IPS DF 4.7 (cell line): ENCODE results near the gene SELENON.

Source experiments
- DNase-seq: peaks from one replicate; pipeline ENCODE4 v3.0.0-alpha.2; 2013; ENCODE audit warnings: low spot score; ENCODE audit errors: extremely low read depth

SELENON gene, protein sequence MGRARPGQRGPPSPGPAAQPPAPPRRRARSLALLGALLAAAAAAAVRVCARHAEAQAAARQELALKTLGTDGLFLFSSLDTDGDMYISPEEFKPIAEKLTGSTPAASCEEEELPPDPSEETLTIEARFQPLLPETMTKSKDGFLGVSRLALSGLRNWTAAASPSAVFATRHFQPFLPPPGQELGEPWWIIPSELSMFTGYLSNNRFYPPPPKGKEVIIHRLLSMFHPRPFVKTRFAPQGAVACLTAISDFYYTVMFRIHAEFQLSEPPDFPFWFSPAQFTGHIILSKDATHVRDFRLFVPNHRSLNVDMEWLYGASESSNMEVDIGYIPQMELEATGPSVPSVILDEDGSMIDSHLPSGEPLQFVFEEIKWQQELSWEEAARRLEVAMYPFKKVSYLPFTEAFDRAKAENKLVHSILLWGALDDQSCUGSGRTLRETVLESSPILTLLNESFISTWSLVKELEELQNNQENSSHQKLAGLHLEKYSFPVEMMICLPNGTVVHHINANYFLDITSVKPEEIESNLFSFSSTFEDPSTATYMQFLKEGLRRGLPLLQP

GRCh38 chr1:25799935-25800702 is at the start of gene SELENON:
SELENON (plus strand) TSS chr1:25800193; CDS start chr1:25800231, 38 bp downstream.
- no peak for DNase-seq

DNA sequence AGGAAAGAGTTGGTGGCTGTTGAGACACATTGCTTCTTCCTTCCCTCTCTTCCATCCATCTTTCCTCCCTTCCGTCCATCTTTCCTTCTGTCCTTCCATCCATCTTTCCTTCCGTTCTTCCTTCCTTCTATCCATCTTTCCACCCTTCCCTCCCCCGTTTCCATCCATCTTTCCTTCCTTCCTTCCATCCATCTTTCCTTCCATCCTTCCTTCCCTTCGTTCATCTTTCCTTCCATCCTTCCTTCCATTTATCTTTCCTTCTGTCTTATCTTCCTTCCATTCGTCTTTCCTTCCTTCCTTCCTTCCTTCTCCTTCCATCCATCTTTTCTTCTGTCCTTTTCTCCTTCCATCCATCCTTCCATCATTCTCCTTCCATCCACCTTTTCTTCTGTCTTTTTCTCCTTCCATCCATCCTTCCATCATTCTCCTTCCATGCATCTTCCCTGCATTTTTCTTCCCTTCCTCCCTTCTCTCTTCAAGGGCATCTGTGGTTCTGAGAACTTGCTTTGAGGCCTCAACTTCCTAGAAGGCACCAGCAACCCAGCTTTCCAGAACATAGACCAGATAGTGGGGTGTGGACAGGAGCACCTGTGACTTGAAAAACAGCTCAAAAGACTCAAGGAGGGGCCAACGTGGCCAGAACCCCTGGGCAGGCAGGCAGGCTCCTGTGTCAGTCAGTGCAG is 48.9 kb upstream of the SELENON start:
- no peak for DNase-seq

- DNase-seq, result no peak
Measured at GRCh38 chr1:25754470-25755181, 45.4 kb upstream of the SELENON start.

GRCh38 chr1:25755475-25756125 is 44.4 kb upstream of the SELENON start:
- DNase-seq, result no peak

DNA sequence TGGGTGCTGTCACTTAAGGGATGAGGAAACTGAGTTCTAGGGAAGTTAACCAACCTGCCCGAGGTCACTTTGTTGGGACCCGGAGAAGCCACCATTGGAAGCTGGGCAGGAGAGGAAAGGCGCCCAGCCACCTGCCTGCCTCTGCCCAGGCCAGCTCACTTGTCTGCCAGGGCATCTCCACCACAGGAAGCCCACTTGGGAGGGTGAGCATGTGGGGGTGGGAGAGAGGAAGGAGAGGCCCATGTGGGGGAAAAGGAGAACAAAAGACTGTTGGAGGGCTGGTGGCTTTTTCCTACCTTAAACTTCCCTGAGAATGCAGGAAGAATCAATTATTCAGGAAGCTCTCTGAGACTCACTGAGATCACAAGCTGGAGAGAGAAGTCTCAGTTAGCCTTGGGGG is 43.8 kb upstream of the SELENON start:
- DNase-seq, result no peak

DNA sequence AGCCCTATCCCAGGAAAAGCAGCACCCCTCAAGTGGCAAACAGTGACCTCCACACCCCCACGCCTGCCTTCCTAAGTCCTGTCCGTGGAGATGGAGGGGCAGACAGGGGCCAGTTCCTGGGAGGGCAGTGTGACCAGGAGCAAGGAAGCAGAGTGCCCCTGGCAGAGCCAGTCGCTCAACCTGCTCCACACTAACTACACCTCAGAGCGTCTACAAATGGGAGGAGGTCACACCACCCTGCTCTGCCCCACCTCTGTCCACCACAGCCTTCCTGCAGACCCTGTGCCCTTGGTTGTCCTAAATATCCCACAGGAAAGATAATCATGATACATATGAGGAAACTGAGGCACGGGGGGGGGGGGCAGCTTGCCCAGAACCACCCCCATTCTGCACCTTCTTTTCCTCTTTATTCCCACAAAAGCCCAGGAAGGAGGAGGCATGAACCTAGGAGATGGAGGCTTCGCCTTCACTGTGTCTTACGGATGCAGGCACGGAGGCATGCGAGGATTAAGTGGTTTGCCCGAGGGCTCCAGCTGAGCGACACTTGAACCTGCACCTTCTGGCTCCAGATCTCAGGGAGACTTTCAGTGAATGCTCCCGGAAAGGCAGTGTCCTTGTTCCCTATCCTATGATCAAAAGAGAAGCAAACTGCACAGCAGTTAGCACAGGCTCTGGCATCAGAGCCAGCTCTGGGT is 42.7 kb upstream of the SELENON start:
- no peak for DNase-seq

DNA sequence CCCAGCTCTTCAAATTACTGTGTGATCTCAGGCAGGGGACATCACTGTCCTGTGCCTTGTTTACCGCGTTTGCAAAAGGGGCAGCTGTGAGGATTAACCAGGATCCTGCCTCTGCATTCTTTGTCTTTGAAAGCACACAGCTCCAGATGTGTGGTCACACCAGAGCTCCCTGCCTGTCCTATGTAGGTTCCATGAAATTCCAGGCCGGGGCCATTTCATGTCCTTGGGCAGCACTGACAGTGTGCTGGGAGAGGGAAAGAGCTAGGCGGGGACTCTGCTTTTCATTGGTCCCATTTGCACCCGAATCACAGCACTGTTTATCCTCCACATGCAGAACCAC is 42.2 kb upstream of the SELENON start:
- DNase-seq, result no peak

GRCh38 chr1:25758466-25759070 is 41.4 kb upstream of the SELENON start:
- DNase-seq, result no peak

DNA sequence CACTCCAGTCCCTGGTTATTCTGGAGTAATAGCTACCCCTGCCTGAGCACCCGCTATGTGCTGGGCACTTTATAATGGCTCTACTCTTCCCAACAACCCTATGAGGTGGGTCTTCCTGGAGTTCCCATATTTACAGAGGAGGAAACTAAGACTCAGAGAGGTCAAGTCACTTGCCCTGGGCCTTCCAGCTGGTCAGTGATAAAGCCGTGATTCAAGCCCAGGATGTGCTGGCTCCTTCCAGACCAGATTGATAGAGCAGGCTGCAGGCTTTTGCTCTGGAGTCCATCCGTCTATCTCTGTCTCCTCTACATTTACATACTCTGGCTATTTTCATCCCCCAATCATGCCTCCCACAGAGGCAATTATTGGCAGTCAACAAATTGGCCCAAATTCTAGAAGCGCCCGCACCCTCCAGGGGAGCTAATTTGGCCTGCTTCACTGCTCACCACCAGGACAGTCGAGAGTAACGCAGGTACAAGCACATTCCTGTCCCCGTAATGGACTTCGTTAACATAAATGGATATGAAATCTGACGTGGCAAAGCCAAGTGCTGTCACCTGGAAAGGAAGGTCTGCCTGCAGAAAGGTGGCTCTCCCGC is 39.8 kb upstream of the SELENON start:
- no peak for DNase-seq

- DNase-seq, result no peak
Measured at GRCh38 chr1:25760871-25761270, 39.1 kb upstream of the SELENON start.

DNA sequence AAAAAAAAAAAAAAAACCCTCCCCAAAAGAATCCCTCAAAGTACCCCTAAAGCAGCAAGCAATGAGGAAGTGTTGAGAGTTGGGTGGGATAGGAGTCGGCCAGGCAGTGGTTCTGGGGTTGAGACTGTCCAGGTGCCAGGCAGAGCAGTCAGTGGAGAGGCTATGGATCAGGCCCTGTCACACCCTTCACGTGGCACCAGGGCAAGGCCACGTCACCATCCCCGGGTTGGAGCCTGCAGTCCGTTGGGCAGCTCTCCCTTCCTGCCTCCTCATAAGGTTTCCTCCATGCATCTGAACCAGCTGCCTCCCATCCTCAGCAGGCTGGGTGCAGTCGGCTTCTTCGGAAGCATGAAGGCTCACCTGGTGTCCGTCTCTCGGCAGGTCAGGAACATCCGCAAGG is 36.5 kb upstream of the SELENON start:
- DNase-seq, result no peak

- DNase-seq, result no peak
Measured at GRCh38 chr1:25765136-25765922, 34.7 kb upstream of the SELENON start.

- no peak for DNase-seq
Measured at GRCh38 chr1:25765923-25766589, 33.9 kb upstream of the SELENON start.

GRCh38 chr1:25766721-25767436 is 33.1 kb upstream of the SELENON start:
- no peak for DNase-seq

GRCh38 chr1:25767437-25767770 is 32.6 kb upstream of the SELENON start:
- DNase-seq, result no peak

DNA sequence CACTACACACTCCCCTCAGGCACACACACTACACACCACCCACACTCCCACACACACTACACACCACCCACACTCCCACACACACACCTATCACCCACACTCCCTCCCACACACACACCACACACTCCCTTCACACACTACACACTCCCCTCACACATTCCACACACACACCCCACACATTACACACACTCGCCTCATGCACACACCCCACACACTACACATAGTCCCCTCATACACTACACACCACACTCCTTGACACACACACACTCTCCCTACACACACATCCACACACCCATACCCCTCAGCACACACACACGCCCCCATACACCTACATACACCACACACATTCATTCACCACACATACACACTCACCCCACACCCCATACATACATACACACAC is 31.0 kb upstream of the SELENON start:
- DNase-seq, result no peak

DNA sequence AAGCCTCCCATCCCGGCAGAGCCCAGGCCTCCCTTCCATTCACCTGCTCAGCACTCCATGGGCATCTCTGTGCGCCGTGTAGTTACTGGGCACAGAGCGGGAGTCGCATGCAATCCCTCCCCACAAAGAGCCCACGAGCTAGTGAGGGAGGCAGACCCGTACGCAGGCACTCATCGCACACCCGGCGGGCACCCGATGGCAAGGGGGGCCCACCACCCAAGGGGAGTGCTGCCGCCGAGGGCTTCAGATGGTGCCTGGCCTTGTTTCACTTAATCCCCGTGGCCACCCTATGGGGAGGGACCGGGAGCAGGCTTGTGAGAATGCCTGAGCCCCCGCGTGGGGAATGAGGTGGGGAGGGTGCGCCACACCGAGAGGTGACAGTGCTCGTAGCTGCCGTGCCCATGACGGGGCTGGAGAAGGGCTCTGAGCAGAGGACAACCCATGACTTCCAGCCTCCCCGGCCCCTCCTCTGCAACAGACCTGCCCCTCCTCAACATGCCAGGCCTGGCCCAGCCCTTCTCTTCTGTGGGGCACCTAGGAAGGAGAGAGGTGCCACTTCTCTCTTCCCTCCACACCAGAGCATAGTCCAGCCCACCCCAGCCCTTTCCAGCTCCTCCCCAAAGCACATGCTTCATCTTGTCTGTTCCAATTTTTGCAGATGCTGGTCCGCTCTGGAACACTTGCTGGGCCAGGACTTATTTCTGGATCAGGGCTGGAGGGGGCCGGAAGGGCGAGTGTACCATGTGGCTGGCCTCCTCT is 30.2 kb upstream of the SELENON start:
- DNase-seq, result no peak
